Ishikawa (cell line): ENCODE data around the gene RTEL1.

ENCODE experiments used
- EP300 ChIP-seq: IDR thresholded peaks from 2 replicates; pipeline ENCODE4 v1.6.1; 2012; ENCODE audit warnings: borderline replicate concordance
- MAX ChIP-seq: IDR thresholded peaks from 2 replicates; pipeline ENCODE4 v1.6.1; 2012

- TF ChIP-seq EP300 = no peak
- TF ChIP-seq MAX = no peak
Observed at GRCh38 chr20:63704749-63705117, 46.6 kb downstream of the RTEL1 start.
